ENCODE data around the gene CACNA1I.

GRCh38 chr22:39719559-39720450, 149.3 kb downstream of the CACNA1I start:
- TF ChIP-seq POLR2A (IDR thresholded peaks at IDR 0.05; ENCODE audit: low read depth, low read length), result no peak
- no peak for TF ChIP-seq TAF1 (IDR thresholded peaks at IDR 0.05; ENCODE audit: borderline replicate concordance, low read depth, low read length)
